HEK293 (cell line): Measurements from ENCODE around the gene MSTO1.

ENCODE experiments used
- BCL6B ChIP-seq: fragments of 450-650 bp; formaldehyde crosslinking; IDR thresholded peaks from 2 replicates; pipeline ENCODE4 v1.5.1; 2017; ENCODE audit warnings: missing biosample characterization, missing genetic modification characterization
- GLI4 ChIP-seq: fragments of 450-650 bp; formaldehyde crosslinking; IDR thresholded peaks from 2 replicates; pipeline ENCODE4 v1.5.1; 2016; ENCODE audit warnings: missing biosample characterization, missing genetic modification characterization
- GLIS2 ChIP-seq: fragments of 450-650 bp; formaldehyde crosslinking; IDR thresholded peaks from 2 replicates; pipeline ENCODE4 v1.5.1; 2016; ENCODE audit warnings: missing biosample characterization, missing genetic modification characterization
- PRDM10 ChIP-seq: fragments of 450-650 bp; formaldehyde crosslinking; IDR thresholded peaks from 2 replicates; pipeline ENCODE4 v1.5.1; 2016; ENCODE audit warnings: missing biosample characterization, missing genetic modification characterization
- REST ChIP-seq: fragments of 450-650 bp; formaldehyde crosslinking; IDR thresholded peaks from 2 replicates; pipeline ENCODE4 v1.5.1; 2016; ENCODE audit warnings: missing biosample characterization, missing genetic modification characterization
- SCRT1 ChIP-seq: fragments of 450-650 bp; formaldehyde crosslinking; IDR thresholded peaks from 2 replicates; pipeline ENCODE4 v1.5.1; 2016; ENCODE audit warnings: missing biosample characterization, missing genetic modification characterization, borderline replicate concordance
- ZBTB26 ChIP-seq: fragments of 450-650 bp; formaldehyde crosslinking; optimal IDR thresholded peaks from 2 replicates; pipeline ENCODE3; 2016; ENCODE audit warnings: missing biosample characterization, mild to moderate bottlenecking, missing genetic modification characterization
- ZNF133 ChIP-seq: fragments of 450-650 bp; formaldehyde crosslinking; IDR thresholded peaks from 2 replicates; pipeline ENCODE4 v1.5.1; 2016; ENCODE audit warnings: missing biosample characterization, missing genetic modification characterization
- ZNF155 ChIP-seq: fragments of 450-650 bp; formaldehyde crosslinking; IDR thresholded peaks from 2 replicates; pipeline ENCODE4 v1.5.1; 2016; ENCODE audit warnings: missing biosample characterization, missing genetic modification characterization
- ZNF169 ChIP-seq: fragments of 450-650 bp; formaldehyde crosslinking; IDR thresholded peaks from 2 replicates; pipeline ENCODE4 v1.5.1; 2016; ENCODE audit warnings: missing biosample characterization, missing genetic modification characterization
- ZNF214 ChIP-seq: fragments of 450-650 bp; formaldehyde crosslinking; IDR thresholded peaks from 2 replicates; pipeline ENCODE4 v1.5.1; 2017; ENCODE audit warnings: missing biosample characterization, mild to moderate bottlenecking, missing genetic modification characterization, borderline replicate concordance
- ZNF26 ChIP-seq: fragments of 450-650 bp; formaldehyde crosslinking; IDR thresholded peaks from 2 replicates; pipeline ENCODE4 v1.5.1; 2016; ENCODE audit warnings: missing biosample characterization, missing genetic modification characterization
- ZNF280D ChIP-seq: fragments of 450-650 bp; formaldehyde crosslinking; IDR thresholded peaks from 2 replicates; pipeline ENCODE4 v1.5.1; 2016; ENCODE audit warnings: missing biosample characterization, missing genetic modification characterization
- ZNF350 ChIP-seq: fragments of 450-650 bp; formaldehyde crosslinking; IDR thresholded peaks from 2 replicates; pipeline ENCODE4 v1.5.0; 2017; ENCODE audit warnings: missing biosample characterization, mild to moderate bottlenecking, missing genetic modification characterization
- ZNF48 ChIP-seq: fragments of 450-650 bp; formaldehyde crosslinking; IDR thresholded peaks from 2 replicates; pipeline ENCODE4 v1.5.1; 2016; ENCODE audit warnings: missing biosample characterization, missing genetic modification characterization
- ZNF513 ChIP-seq: fragments of 450-650 bp; IDR thresholded peaks from 2 replicates; pipeline ENCODE4 v1.5.1; 2018; ENCODE audit warnings: missing biosample characterization, missing genetic modification characterization
- ZNF544 ChIP-seq: fragments of 450-650 bp; formaldehyde crosslinking; IDR thresholded peaks from 2 replicates; pipeline ENCODE4 v1.5.0; 2017; ENCODE audit warnings: missing biosample characterization, missing genetic modification characterization
- ZNF654 ChIP-seq: fragments of 450-650 bp; formaldehyde crosslinking; IDR thresholded peaks from 2 replicates; pipeline ENCODE4 v1.5.1; 2016; ENCODE audit warnings: low read depth, missing biosample characterization, missing genetic modification characterization
- ZNF692 ChIP-seq: fragments of 450-650 bp; formaldehyde crosslinking; IDR thresholded peaks from 2 replicates; pipeline ENCODE4 v1.5.1; 2016; ENCODE audit warnings: missing biosample characterization, missing genetic modification characterization
- ZSCAN16 ChIP-seq: fragments of 450-650 bp; formaldehyde crosslinking; IDR thresholded peaks from 2 replicates; pipeline ENCODE4 v1.5.1; 2016; ENCODE audit warnings: missing biosample characterization, missing genetic modification characterization

Gene MSTO1

GRCh38 chr1:155562581-155563376 lies 47.2 kb upstream of the MSTO1 start, which contains the start of gene ASH1L (continued):
- TF ChIP-seq ZNF544 (tag by site-specific recombination) (no peak), ZNF280D (tag by site-specific recombination) (no peak), ZNF513 (peak; percentile 81), ZNF169 (tag by site-specific recombination) (no peak), ZNF48 (tag by site-specific recombination) (no peak), ZNF214 (tag by site-specific recombination) (no peak), ZNF26 (tag by site-specific recombination) (no peak), GLI4 (tag by site-specific recombination) (0 out of 2 replicates have a peak, but pooled peaks have one; percentile 15), GLIS2 (peak; percentile 85), ZSCAN16 (tag by site-specific recombination) (no peak; the same call in 1 of the 2 replicates), SCRT1 (tag by site-specific recombination) (0 out of 2 replicates have a peak, but pooled peaks have one; percentile 27), ZNF350 (tag by site-specific recombination) (no peak), ZNF155 (tag by site-specific recombination) (no peak), ZNF692 (tag by site-specific recombination) (peak; percentile 77; the same call in 1 of the 2 replicates), ZNF133 (tag by site-specific recombination) (no peak), REST (peak; percentile 41; the same call in 1 of the 2 replicates), BCL6B (no peak), ZBTB26 (tag by site-specific recombination) (peak; percentile 100), PRDM10 (tag by site-specific recombination) (peak; percentile 100), ZNF654 (tag by site-specific recombination) (no peak)
